Smooth muscle cell (in vitro differentiated cells): Measurements from ENCODE around the gene HSH2D. TPM values are rescaled to one million over a fixed set of nuclear protein-coding genes. Genes with fewer than 3 reads are reported as not detected.
A peak's percentile ranks its signal among the peaks of the same experiment; 100 is the strongest.

Experiments
- DNase-seq: peaks from one replicate; lab custom pipeline; 2025; ENCODE audit not compliant: unreplicated experiment; lab: John Stamatoyannopoulos, UW
- H2AFZ ChIP-seq: fragments of 200-600 bp; sonication (generic); 2 replicates; pipeline ENCODE4 v1.6.0; 2016; ENCODE audit warnings: antibody characterized with exemption, low read depth, mild to moderate bottlenecking
- H3F3A ChIP-seq: fragments of 200-600 bp; sonication (generic); 2 replicates; pipeline ENCODE4 v1.6.0; 2017; ENCODE audit warnings: antibody characterized with exemption, low read depth
- H3K27ac ChIP-seq: fragments of 200-600 bp; sonication (generic); 2 replicates; pipeline ENCODE4 v1.5.1; 2016; ENCODE audit warnings: low read depth, mild to moderate bottlenecking
- H3K27me3 ChIP-seq: fragments of 200-600 bp; sonication (generic); 2 replicates; pipeline ENCODE4 v1.6.1; 2016; ENCODE audit warnings: low read depth, mild to moderate bottlenecking
- H3K36me3 ChIP-seq: fragments of 200-600 bp; sonication (generic); 2 replicates; pipeline ENCODE4 v1.5.1; 2016; ENCODE audit warnings: low read depth
- H3K4me1 ChIP-seq: fragments of 200-600 bp; sonication (generic); 2 replicates; pipeline ENCODE4 v1.5.1; 2016; ENCODE audit warnings: low read depth
- H3K4me2 ChIP-seq: fragments of 200-600 bp; sonication (generic); 2 replicates; pipeline ENCODE4 v1.6.0; 2016; ENCODE audit warnings: mild to moderate bottlenecking
- H3K4me3 ChIP-seq: fragments of 200-600 bp; sonication (generic); 2 replicates; pipeline ENCODE4 v1.5.1; 2016; ENCODE audit warnings: mild to moderate bottlenecking
- H3K79me2 ChIP-seq: fragments of 200-600 bp; sonication (generic); 2 replicates; pipeline ENCODE4 v1.6.0; 2016; ENCODE audit warnings: low read depth, mild to moderate bottlenecking
- H3K9ac ChIP-seq: fragments of 200-600 bp; sonication (generic); 2 replicates; pipeline ENCODE4 v1.6.0; 2016; ENCODE audit warnings: low read depth
- H3K9me3 ChIP-seq: fragments of 200-600 bp; sonication (generic); replicated peaks from 2 replicates; pipeline ENCODE4 v1.5.1; 2016; ENCODE audit warnings: low read depth
- H4K20me1 ChIP-seq: fragments of 200-600 bp; sonication (generic); 2 replicates; pipeline ENCODE4 v1.6.0; 2016; ENCODE audit warnings: low read depth
- CTCF ChIP-seq: fragments of 200-600 bp; sonication (generic); IDR thresholded peaks from 2 replicates; pipeline ENCODE4 v1.5.1; 2017; ENCODE audit warnings: borderline replicate concordance, mild to moderate bottlenecking, antibody characterized with exemption; ENCODE audit not compliant: insufficient read depth, poor library complexity, severe bottlenecking
- WGBS: methylation state at CpG from one replicate; pipeline ENCODE4 v1.1.7; 2016; ENCODE audit warnings: low lambda C conversion rate; 5-methylcytosine and 5-hydroxymethylcytosine counted together
- polyA plus RNA-seq: library from polyadenylated mRNA; unstranded; fragments of >200 nt; fragmentation: Nextera tagmentation; extraction: Ambion mirVana; gene quantifications from 2 replicates; pipeline ENCODE4 v1.2.1, GENCODE V29; 2016
- total RNA-seq: library from RNA; depleted of rRNA; stranded (reverse); fragments of >200 nt; gene quantifications from 2 replicates; pipeline ENCODE4 v1.2.3, GENCODE V29; 2014

Gene HSH2D
- total and polyA plus RNA-seq, 2 experiments from 2014 or later = 0.17 TPM; not detected in 1

- Histone ChIP-seq H3K79me2 (peaks cover 40% of the 10 kb centered on the region), H3K9me3 (no peaks in the 10 kb centered on the region), H3K4me3 (peak overlapping the region; percentile 97), H3K4me2 (peak overlapping the region; percentile 99), H3K27ac (peak overlapping the region; percentile 44), H3K36me3 (no peaks in the 10 kb centered on the region), H3F3A (no peaks in the 10 kb centered on the region), H3K4me1 (peaks cover 11% of the 10 kb centered on the region), H3K27me3 (no peaks in the 10 kb centered on the region), H3K9ac (no peak overlapping the region), H2AFZ (peak overlapping the region; percentile 88), H4K20me1 (peaks cover 30% of the 10 kb centered on the region)
- no peak for TF ChIP-seq CTCF
- 63% methylated on average over 2 of the region's 2 CpGs for WGBS
- DNase-seq = no peak
These were observed 53.7 kb downstream of the HSH2D start for GRCh38 chr19:16197188-16197621.

- no peaks in the 10 kb centered on the region for H3K27me3 ChIP-seq
- H3F3A ChIP-seq = no peaks in the 10 kb centered on the region
- peak within 1 kb of the TSS; percentile 99 for H3K4me2 ChIP-seq
- H3K27ac ChIP-seq = peak within 1 kb of the TSS; percentile 44
- H2AFZ ChIP-seq = peak within 1 kb of the TSS; percentile 88
- peak; percentile 95 for DNase-seq
- H3K36me3 ChIP-seq = no peaks in the 10 kb centered on the region
- WGBS = under 1% methylated on average over 64 of the region's 65 CpGs
- TF ChIP-seq CTCF = no peak
- peak within 1 kb of the TSS; percentile 97 for H3K4me3 ChIP-seq
- peak within 1 kb of the TSS; percentile 84 for H3K9ac ChIP-seq
- peaks cover 11% of the 10 kb centered on the region for H3K4me1 ChIP-seq
- H3K79me2 ChIP-seq = peaks cover 46% of the 10 kb centered on the region
- H3K9me3 ChIP-seq = no peaks in the 10 kb centered on the region
- peaks cover 36% of the 10 kb centered on the region for H4K20me1 ChIP-seq
These were observed 54.3 kb downstream of the HSH2D start, which contains the start of gene AP1M1 for GRCh38 chr19:16197622-16198369. Gene AP1M1 (plus strand): TSS chr19:16197911. CDS start chr19:16198027, 116 bp downstream.

DNA sequence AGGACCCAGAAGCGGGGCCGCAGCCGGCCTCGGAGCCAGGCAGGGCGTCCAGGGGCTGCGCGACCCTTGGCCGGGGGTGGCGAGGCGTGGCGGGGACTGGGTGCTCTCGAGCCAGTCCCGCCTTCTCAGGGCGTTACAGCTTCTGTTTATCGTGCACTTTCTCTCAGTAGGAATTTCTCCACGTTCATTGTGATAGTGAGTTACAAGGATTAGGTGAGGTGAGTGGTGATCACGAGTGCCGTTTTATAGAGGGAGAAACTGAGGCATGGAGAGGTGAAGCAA, 54.8 kb downstream of the HSH2D start:
- Histone ChIP-seq H3K79me2 (peaks cover 47% of the 10 kb centered on the region), H3K27me3 (no peaks in the 10 kb centered on the region), H3F3A (no peaks in the 10 kb centered on the region), H3K4me1 (peaks cover 11% of the 10 kb centered on the region), H3K27ac (no peak overlapping the region), H3K9me3 (no peaks in the 10 kb centered on the region), H3K36me3 (no peaks in the 10 kb centered on the region), H3K9ac (peak overlapping the region; percentile 84), H3K4me3 (peak overlapping the region; percentile 97), H4K20me1 (peaks cover 41% of the 10 kb centered on the region), H2AFZ (peak overlapping the region; percentile 88), H3K4me2 (peak overlapping the region; percentile 99)
- no peak for TF ChIP-seq CTCF
- 7% methylated on average over 18 of the region's 18 CpGs for WGBS
- no peak for DNase-seq

DNA sequence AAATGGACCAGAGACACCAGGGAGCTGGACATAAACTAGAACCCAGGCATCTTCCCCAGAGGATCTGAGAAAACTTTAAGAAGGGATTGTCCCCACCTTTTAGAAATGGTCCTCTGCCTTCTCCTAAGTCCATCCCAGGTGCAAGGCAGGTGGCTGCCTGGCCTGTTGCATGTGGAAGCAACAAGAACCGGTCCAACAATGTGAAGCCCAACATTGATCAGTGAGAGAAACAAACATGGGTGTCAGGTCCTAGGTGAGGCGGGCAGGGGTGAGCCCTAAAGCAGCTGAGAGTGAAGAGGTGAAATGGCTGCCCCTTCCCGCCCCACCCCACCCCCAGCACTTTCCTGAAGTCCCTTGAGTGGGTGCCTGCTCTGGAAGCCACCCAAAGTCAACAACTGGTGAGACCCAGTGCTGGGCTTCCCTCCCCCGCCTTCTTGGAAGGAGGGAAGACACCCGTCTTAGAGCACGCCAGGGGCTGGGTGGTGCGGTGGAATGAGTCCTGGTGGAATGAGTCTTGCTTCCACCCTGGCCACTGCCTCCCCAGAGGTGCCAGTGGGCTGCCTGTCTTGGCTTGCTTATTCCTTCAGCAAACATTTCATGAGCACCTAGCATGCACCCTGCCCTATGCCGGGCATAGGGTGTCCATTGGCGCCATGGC, 55.9 kb downstream of the HSH2D start:
- DNase-seq = no peak
- Histone ChIP-seq H3K27ac (no peak overlapping the region), H3K9ac (no peak overlapping the region), H3K36me3 (no peaks in the 10 kb centered on the region), H3F3A (no peaks in the 10 kb centered on the region), H3K4me1 (peaks cover 11% of the 10 kb centered on the region), H3K4me2 (peak overlapping the region; percentile 99), H4K20me1 (peaks cover 52% of the 10 kb centered on the region), H3K4me3 (no peak overlapping the region), H3K27me3 (no peaks in the 10 kb centered on the region), H3K9me3 (no peaks in the 10 kb centered on the region), H2AFZ (no peak overlapping the region), H3K79me2 (peaks cover 47% of the 10 kb centered on the region)
- TF ChIP-seq CTCF = no peak
- WGBS = over 99% methylated on average over 9 of the region's 9 CpGs
